Measurements from ENCODE around the gene RFC2. TPM values are rescaled to one million over a fixed set of nuclear protein-coding genes. Genes with fewer than 3 reads are reported as not detected.

The RFC2 gene
- total RNA-seq, 4 donors from 2014 or later, result 7.5 to 18.7 (median 14.9) TPM

DNA sequence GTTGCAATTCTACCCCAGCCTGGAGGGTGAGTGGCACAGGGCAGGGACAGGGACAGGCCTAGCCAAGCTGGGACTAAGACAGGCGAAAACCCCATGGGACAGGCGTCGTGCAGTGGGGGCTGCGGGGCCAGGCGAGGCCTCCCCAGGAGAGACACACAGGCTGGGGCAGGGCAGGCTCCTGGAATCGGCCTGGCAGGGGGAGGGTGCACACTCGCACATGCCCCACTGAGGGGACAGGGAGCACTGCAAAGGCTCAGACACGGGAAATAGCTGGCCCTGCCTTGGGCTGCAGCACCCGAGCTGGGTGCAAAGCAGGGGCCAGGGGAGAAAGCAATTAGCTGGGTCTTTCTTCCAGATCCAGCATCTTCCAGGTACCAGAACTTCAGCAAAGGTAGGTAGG, 34.0 kb downstream of the RFC2 start:
- H3K9me3 ChIP-seq, result no peaks in the 10 kb centered on the region
- no peaks in the 10 kb centered on the region for H3K4me1 ChIP-seq
- intact Hi-C loops (cut with DNase I), result no loop called here
- no peak for TF ChIP-seq CTCF (IDR thresholded peaks at IDR 0.05)
- TF ChIP-seq EP300 (IDR thresholded peaks at IDR 0.05), result no peak
- no peak for TF ChIP-seq POLR2AphosphoS5 (IDR thresholded peaks at IDR 0.05)
- no peak for TF ChIP-seq POLR2A (IDR thresholded peaks at IDR 0.05; ENCODE audit: low read depth)
- peaks cover 0 to 12% (median 9%) of the 10 kb centered on the region in 4 donors for H3K36me3 ChIP-seq
- 84% methylated on average over 6 of the region's 9 CpGs for WGBS
- H3K27me3 ChIP-seq, result no peaks in the 10 kb centered on the region
- no peak for DNase-seq (ENCODE audit: extremely low spot score)
- H3K4me3 ChIP-seq, result no peak overlapping the region
- no peak overlapping the region for H3K27ac ChIP-seq (replicated peaks in 1 of 4)

DNA sequence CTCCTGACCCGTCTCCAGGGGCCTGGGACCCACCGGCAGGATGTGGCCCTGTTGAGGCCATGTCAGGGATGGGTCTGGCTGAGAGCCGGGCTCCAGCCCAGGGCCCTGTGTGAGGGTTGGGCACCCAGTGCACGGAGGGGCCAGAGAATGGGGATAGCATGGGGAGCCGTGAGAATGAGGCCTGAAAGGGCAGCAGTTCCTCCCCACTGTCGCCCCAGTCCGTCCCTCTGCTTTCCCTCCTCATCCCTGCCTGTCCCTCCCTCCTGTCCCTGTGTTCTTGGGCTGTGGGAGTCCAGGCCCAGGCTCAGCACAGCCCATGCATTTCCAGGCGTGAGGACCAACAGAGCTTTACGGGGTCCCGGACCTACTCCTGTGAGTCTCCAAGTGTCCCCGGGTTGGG, 34.8 kb downstream of the RFC2 start:
- DNase-seq (ENCODE audit: extremely low spot score), result no peak
- H3K27me3 ChIP-seq, result no peaks in the 10 kb centered on the region
- no peaks in the 10 kb centered on the region for H3K4me1 ChIP-seq
- no peak overlapping the region for H3K4me3 ChIP-seq
- peaks cover 0 to 5% (median 3%) of the 10 kb centered on the region in 4 donors for H3K36me3 ChIP-seq
- intact Hi-C loops (cut with DNase I), result no loop called here
- WGBS, result 91% methylated on average over 6 of the region's 11 CpGs
- no peaks in the 10 kb centered on the region for H3K9me3 ChIP-seq
- TF ChIP-seq CTCF (IDR thresholded peaks at IDR 0.05) (no peak), EP300 (IDR thresholded peaks at IDR 0.05) (no peak), POLR2A (IDR thresholded peaks at IDR 0.05; ENCODE audit: low read depth) (no peak), POLR2AphosphoS5 (IDR thresholded peaks at IDR 0.05) (no peak)
- no peak overlapping the region for H3K27ac ChIP-seq (replicated peaks in 1 of 4)

DNA sequence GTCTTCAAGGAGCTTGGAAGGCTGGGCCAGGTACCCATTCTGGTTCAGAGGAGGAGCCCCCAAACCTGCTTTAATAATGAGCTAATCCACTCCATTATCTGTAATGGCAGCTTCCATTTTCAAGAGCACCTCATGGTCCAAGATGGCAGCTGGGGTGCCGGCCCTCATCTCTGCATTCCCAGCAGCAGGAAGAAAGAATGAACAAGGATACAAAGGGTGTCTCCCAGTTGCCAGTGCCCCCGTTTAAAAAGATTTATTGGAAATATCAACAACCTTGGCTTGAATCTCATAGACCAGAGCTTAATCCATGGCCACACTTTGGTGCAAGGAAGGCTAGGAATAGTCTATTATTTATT, 35.9 kb downstream of the RFC2 start:
- intact Hi-C loops (cut with DNase I), result no loop called here
- DNase-seq (ENCODE audit: extremely low spot score), result no peak
- no peaks in the 10 kb centered on the region for H3K4me1 ChIP-seq
- TF ChIP-seq CTCF (IDR thresholded peaks at IDR 0.05) (no peak), POLR2A (IDR thresholded peaks at IDR 0.05; ENCODE audit: low read depth) (no peak), EP300 (IDR thresholded peaks at IDR 0.05) (no peak), POLR2AphosphoS5 (IDR thresholded peaks at IDR 0.05) (no peak)
- H3K4me3 ChIP-seq, result no peak overlapping the region
- H3K9me3 ChIP-seq, result no peaks in the 10 kb centered on the region
- no peak overlapping the region for H3K27ac ChIP-seq (replicated peaks in 1 of 4)
- H3K27me3 ChIP-seq, result no peaks in the 10 kb centered on the region
- WGBS, result 83% methylated on average over 2 of the region's 2 CpGs
- no peaks in the 10 kb centered on the region for H3K36me3 ChIP-seq

DNA sequence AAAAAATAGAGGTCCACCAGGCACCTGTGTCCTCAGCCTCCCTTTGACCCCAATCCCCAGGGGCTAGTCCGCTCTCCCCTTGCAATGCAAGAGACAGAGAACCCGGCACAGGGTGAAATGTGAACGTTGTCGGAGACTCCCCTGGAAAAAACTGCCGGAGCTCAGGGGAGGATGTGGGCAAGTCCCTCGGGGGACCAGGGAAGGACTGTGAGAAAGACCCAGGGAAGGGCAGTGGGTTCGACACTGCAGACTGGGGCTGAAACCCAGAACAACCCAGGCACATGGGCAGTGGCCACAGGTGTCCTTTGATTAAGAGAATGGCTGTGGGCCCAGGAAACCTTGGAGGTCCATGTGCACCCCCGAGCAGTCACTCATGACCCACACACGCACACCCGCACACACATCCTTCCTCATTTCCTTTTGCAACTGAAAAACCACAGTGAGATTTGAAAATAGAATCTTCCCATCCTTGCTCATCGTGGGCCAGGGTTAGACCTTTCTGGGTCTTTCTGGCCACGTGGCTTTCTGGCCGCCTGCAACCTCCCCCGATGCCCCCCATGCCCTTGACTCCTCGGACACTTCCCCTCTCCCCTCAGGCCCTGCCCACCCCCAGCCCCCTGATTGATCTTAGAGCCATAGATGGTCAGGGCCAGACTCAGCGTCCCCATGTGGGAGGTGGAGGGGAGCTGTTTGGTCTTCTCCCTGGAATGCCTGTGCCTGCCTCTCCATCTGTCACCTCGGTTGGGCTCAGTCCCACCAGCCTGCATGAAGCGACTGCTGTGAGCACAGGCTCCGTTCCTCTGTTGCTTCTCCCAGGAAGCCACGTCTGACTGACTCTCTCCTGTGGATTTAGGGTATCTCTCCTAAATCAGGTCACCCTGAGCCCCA, 36.5 kb downstream of the RFC2 start:
- H3K27me3 ChIP-seq, result no peaks in the 10 kb centered on the region
- intact Hi-C loops (cut with DNase I), result no loop called here
- H3K4me1 ChIP-seq, result no peaks in the 10 kb centered on the region
- H3K9me3 ChIP-seq, result no peaks in the 10 kb centered on the region
- H3K4me3 ChIP-seq, result no peak overlapping the region
- no peak overlapping the region for H3K27ac ChIP-seq (replicated peaks in 1 of 4)
- TF ChIP-seq EP300 (IDR thresholded peaks at IDR 0.05) (no peak), CTCF (IDR thresholded peaks at IDR 0.05) (no peak), POLR2A (IDR thresholded peaks at IDR 0.05; ENCODE audit: low read depth) (no peak)
- no peaks in the 10 kb centered on the region for H3K36me3 ChIP-seq
- DNase-seq (ENCODE audit: extremely low spot score), result no peak
- WGBS, result 60% methylated on average over 18 of the region's 20 CpGs

DNA sequence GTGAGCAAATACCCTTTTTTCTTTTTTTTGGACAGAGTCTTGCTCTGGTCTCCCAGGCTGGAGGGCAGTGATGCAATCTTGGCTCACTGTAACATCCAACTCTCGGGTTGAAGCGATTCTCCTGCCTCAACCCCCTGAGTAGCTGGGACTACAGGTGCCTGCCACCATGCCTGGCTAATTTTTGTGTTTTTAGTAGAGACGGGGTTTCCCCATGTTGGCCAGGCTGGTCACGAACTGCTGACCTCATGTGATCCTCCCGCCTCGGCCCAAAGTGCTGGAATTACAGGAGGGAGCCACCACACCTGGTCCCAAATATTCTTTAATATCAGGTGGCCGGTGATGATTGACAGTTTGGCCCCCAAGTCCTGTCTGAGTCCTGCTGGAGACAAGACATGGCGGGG, 37.8 kb downstream of the RFC2 start:
- Histone ChIP-seq H3K4me1 (no peaks in the 10 kb centered on the region), H3K4me3 (no peak overlapping the region), H3K27me3 (no peaks in the 10 kb centered on the region), H3K27ac (replicated peaks in 1 of 4) (no peak overlapping the region), H3K36me3 (no peaks in the 10 kb centered on the region), H3K9me3 (no peaks in the 10 kb centered on the region)
- WGBS, result 70% methylated on average over 5 of the region's 8 CpGs
- TF ChIP-seq CTCF (IDR thresholded peaks at IDR 0.05) (no peak), POLR2A (IDR thresholded peaks at IDR 0.05; ENCODE audit: low read depth) (no peak), EP300 (IDR thresholded peaks at IDR 0.05) (no peak), POLR2AphosphoS5 (IDR thresholded peaks at IDR 0.05) (no peak)
- intact Hi-C loops (cut with DNase I), result no loop called here
- no peak for DNase-seq (ENCODE audit: extremely low spot score)
